HepG2 (cell line): ENCODE results near the gene MRPL38. TPM values are rescaled to one million over a fixed set of nuclear protein-coding genes. Genes with fewer than 3 reads are reported as not detected.

ENCODE experiments used
- ATAC-seq: fragments of 200-7000 bp; cut with Tn5 transposase; 3 replicates; pipeline ENCODE4 v1.9.1; 2020; ENCODE audit warnings: mild to moderate bottlenecking, moderate library complexity
- BruUV-seq: library from RNA; stranded (reverse); fragments of 400-500 nt; replicated peaks from 2 replicates; lab custom pipeline; 2021; lab: Mats Ljungman, UMichigan
- CTCF ChIA-PET: fragments of 300-600 bp; formaldehyde crosslinking; extraction: SDS; loops from one replicate; lab custom pipeline; 2021; ENCODE audit warnings: low total read pairs, inconsistent platforms, low intra/inter-chr PET ratio; lab: Yijun Ruan, JAX
- POLR2A ChIA-PET: fragments of 350-600 bp; sonication (Branson Sonifier 250); formaldehyde crosslinking; loops from one replicate; lab custom pipeline; 2020; ENCODE audit warnings: antibody characterized with exemption, inconsistent platforms; lab: Yijun Ruan, JAX
- DNase-seq: peaks from one replicate; pipeline ENCODE4 v3.0.0-alpha.2; 2015; ENCODE audit warnings: low spot score
- FAIRE-seq: peaks from 3 replicates; lab custom pipeline; 2011; peaks lifted over from hg19 to GRCh38; lab: Jason Lieb, UNC
- H2AFZ ChIP-seq: one replicate; pipeline ENCODE4 v1.6.1; 2011; ENCODE audit warnings: low read length, inconsistent platforms
- H3K27ac ChIP-seq: fragments of 300-600 bp; 3 replicates; pipeline ENCODE4 v1.8.0; 2011; ENCODE audit warnings: mixed run types, mild to moderate bottlenecking, mixed read lengths, low read length, inconsistent platforms; ENCODE audit not compliant: insufficient read depth; ENCODE audit errors: extremely low read length
- H3K27me3 ChIP-seq, 2 experiments: fragments of 200-600 bp in 1 of 2; 2 replicates in 1 of 2; 3 replicates in 1 of 2; pipeline versions ENCODE4 v1.6.0 to v1.8.0; 2011; ENCODE audit warnings: low read length in 2 of 2, mild to moderate bottlenecking in 2 of 2, moderate library complexity in 2 of 2, inconsistent platforms in 1 of 2; ENCODE audit not compliant: insufficient read depth in 2 of 2, control insufficient read depth in 1 of 2
- H3K36me3 ChIP-seq, 2 experiments: fragments of 200-600 bp in 1 of 2; replicated peaks in 1 of 2; 2 replicates in 1 of 2; 3 replicates in 1 of 2; pipeline versions ENCODE4 v1.5.1 to v1.8.0; 2011; ENCODE audit warnings: low read length in 2 of 2, inconsistent platforms in 1 of 2; ENCODE audit not compliant: insufficient read depth in 2 of 2, control insufficient read depth in 1 of 2
- H3K4me1 ChIP-seq: 2 replicates; pipeline ENCODE4 v1.5.1; 2012; ENCODE audit warnings: low read length, inconsistent platforms; ENCODE audit not compliant: insufficient read depth
- H3K4me2 ChIP-seq: 2 replicates; pipeline ENCODE4 v1.6.0; 2011; ENCODE audit warnings: low read depth, low read length, inconsistent platforms
- H3K4me3 ChIP-seq, 3 experiments: fragments of 200-600 bp in 1 of 3; sonication (generic), shearing (Covaris generic) in 1 of 3; replicated peaks in 1 of 3; 2 replicates each; pipeline ENCODE4 v1.5.1; 2011 to 2016; ENCODE audit warnings: low read length in 3 of 3, inconsistent platforms in 2 of 3, low read depth in 2 of 3, mild to moderate bottlenecking in 2 of 3, control low read depth in 1 of 3, mixed read lengths in 1 of 3; ENCODE audit not compliant: insufficient read depth in 1 of 3
- H3K79me2 ChIP-seq: one replicate; pipeline ENCODE4 v1.6.1; 2011; ENCODE audit warnings: low read length, inconsistent platforms; ENCODE audit not compliant: insufficient read depth
- H3K9ac ChIP-seq: 2 replicates; pipeline ENCODE4 v1.6.0; 2011; ENCODE audit warnings: mild to moderate bottlenecking, low read depth, low read length, inconsistent platforms; ENCODE audit not compliant: insufficient read depth
- H3K9me3 ChIP-seq: 2 replicates; pipeline ENCODE4 v1.5.1; 2012; ENCODE audit warnings: mild to moderate bottlenecking, low read length
- H4K20me1 ChIP-seq: 2 replicates; pipeline ENCODE4 v1.6.0; 2011; ENCODE audit warnings: inconsistent platforms, mild to moderate bottlenecking, low read length, moderate library complexity; ENCODE audit not compliant: insufficient read depth
- ATF2 ChIP-seq: sonication (generic); formaldehyde crosslinking; IDR thresholded peaks from 2 replicates; pipeline ENCODE4 v1.4.0; 2020; ENCODE audit warnings: missing genetic modification reagents
- CHCHD3 ChIP-seq: sonication (generic); formaldehyde crosslinking; IDR thresholded peaks from 2 replicates; pipeline ENCODE4 v1.8.0; 2022; ENCODE audit warnings: mild to moderate bottlenecking, missing genetic modification reagents, moderate library complexity
- KAT8 ChIP-seq: IDR thresholded peaks from 2 replicates; pipeline ENCODE4 v1.6.1; 2016; ENCODE audit warnings: missing genetic modification reagents, missing compliant biosample characterization
- KMT2B ChIP-seq: IDR thresholded peaks from 2 replicates; pipeline ENCODE4 v1.6.1; 2016; ENCODE audit warnings: missing genetic modification reagents, missing compliant biosample characterization
- MED8 ChIP-seq: sonication (generic); formaldehyde crosslinking; IDR thresholded peaks from 2 replicates; pipeline ENCODE4 v1.8.1; 2023; ENCODE audit warnings: mild to moderate bottlenecking, missing genetic modification reagents; ENCODE audit not compliant: insufficient replicate concordance
- PLRG1 ChIP-seq: fragments of 450-650 bp; conservative IDR thresholded peaks from 2 replicates; pipeline ENCODE4 v1.6.1; 2016
- STAG1 ChIP-seq: sonication (generic); formaldehyde crosslinking; IDR thresholded peaks from 2 replicates; pipeline ENCODE4 v1.4.0; 2020; ENCODE audit warnings: missing genetic modification reagents
- ZFY ChIP-seq: sonication (generic); formaldehyde crosslinking; IDR thresholded peaks from 2 replicates; pipeline ENCODE4 v1.4.0; 2020; ENCODE audit warnings: missing genetic modification reagents
- ZNF460 ChIP-seq: sonication (generic); formaldehyde crosslinking; IDR thresholded peaks from 2 replicates; pipeline ENCODE4 v1.5.1; 2020; ENCODE audit warnings: missing genetic modification reagents, mild to moderate bottlenecking, borderline replicate concordance
- ZNF841 ChIP-seq: sonication (generic); formaldehyde crosslinking; IDR thresholded peaks from 2 replicates; pipeline ENCODE4 v1.8.1; 2023; ENCODE audit warnings: missing genetic modification reagents, borderline replicate concordance
- ZSCAN21 ChIP-seq: sonication (generic); formaldehyde crosslinking; IDR thresholded peaks from 2 replicates; pipeline ENCODE4 v1.8.0; 2022; ENCODE audit warnings: mild to moderate bottlenecking, missing genetic modification reagents, moderate library complexity, borderline replicate concordance
- WGBS: methylation state at CpG from one replicate; pipeline ENCODE4 v1.1.6; 2017; ENCODE audit warnings: low lambda C conversion rate; 5-methylcytosine and 5-hydroxymethylcytosine counted together
- in situ Hi-C: cut with HindIII; loops from 2 replicates; pipeline ENCODE4 v1.10.0; 2017; ENCODE audit warnings: low pct_unique_long_range_greater_than_20kb; ENCODE audit not compliant: extremely low pct_ligation_motif_present
- intact Hi-C: fragments of 100-400 bp; cut with micrococcal nuclease; formaldehyde crosslinking; loops from one replicate; pipeline ENCODE4 v1.10.0; 2022; ENCODE audit not compliant: unreplicated experiment
- polyA plus RNA-seq, 8 experiments: library from polyadenylated mRNA; depleted of rRNA in 3 of 8; stranded (reverse) in 7 of 8; unstranded in 1 of 8; fragments of >200 nt; fragmentation: Illumina TruSeq in 4 of 8; extraction: Trizol in 4 of 8; gene quantifications; 2 replicates each; pipeline versions ENCODE4 v1.2.1 to v1.2.3, GENCODE V29; 2011 to 2016; ENCODE audit warnings: low read depth in 4 of 8, missing spikeins in 1 of 8, mixed read lengths in 1 of 8; ENCODE audit not compliant: insufficient read depth in 1 of 8
- total RNA-seq, 5 experiments: library from RNA; depleted of rRNA; stranded (reverse); fragments of >200 nt; fragmentation: Illumina TruSeq; extraction: Trizol; gene quantifications; 2 replicates each; pipeline ENCODE4 v1.2.3, GENCODE V29; 2016; ENCODE audit warnings: low read depth in 1 of 5
- TF ChIP-seq, protein P1 (sequence below): IDR thresholded peaks from 2 replicates; pipeline ENCODE4 v1.6.1; 2016; ENCODE audit warnings: low read depth, missing genetic modification reagents, missing compliant biosample characterization
- TF ChIP-seq, protein P2 (sequence below): sonication (generic); formaldehyde crosslinking; IDR thresholded peaks from 2 replicates; pipeline ENCODE4 v1.4.0; 2020; ENCODE audit warnings: missing genetic modification reagents, low read depth, mild to moderate bottlenecking, borderline replicate concordance

The MRPL38 gene
- total and polyA plus RNA-seq, 2 of the 13 experiments (the other 11 are each of a cell fraction or from before 2014, with no cell fraction given) = 83.7 to 125 TPM

DNA sequence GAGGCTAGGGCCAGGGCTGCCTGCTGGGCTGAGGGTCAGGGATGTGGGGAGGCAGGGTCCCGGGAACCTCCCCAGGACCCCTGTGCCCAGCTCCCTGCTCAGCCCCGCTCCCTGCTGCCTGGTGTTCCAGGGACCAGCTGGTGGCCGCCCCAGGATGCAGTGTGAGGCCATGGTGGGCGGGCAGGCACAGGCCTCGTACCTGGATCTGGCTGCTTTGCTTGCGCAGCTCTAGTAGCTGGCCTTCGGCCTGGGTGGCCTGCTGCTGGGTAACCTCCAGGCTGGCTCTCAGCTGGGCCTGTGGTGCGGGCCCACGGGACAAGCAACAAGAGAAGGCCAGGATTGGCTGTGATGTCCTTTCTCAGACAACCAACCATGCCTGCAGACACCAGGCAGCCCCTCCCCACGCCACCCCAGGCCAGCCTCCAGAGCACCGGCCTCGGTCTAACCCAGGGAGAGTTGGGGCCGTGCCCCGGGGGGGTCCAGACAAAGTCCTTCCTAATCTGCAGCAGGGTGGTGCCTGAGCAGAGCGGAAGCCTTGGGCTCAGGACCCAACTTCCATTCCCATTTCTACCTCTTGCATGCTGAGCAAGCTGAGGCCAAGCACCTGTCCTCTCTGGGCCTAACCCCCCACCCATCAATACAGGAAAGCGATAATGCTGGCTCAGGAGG lies 12.0 kb downstream of the MRPL38 start:
- Histone ChIP-seq H3K4me2 (peak overlapping the region; percentile 91), H3K36me3 (peaks cover 0 to 1% of the 10 kb centered on the region in 2 experiments; a peak in 1 of 5 replicates), H3K4me3 (peak overlapping the region; percentile 26 to 83 (median 51); a peak in 5 of 6 replicates), H3K27me3 (no peaks in the 10 kb centered on the region), H2AFZ (no peak overlapping the region), H3K27ac (peak overlapping the region; percentile 64), H3K9ac (peak overlapping the region; percentile 71), H4K20me1 (no peaks in the 10 kb centered on the region), H3K9me3 (no peaks in the 10 kb centered on the region), H3K4me1 (peaks cover 61% of the 10 kb centered on the region), H3K79me2 (peaks cover 10% of the 10 kb centered on the region)
- intact Hi-C loops (loop anchor here (5.0 kb wide), 1 partner anchor 35 kb away; the partner anchor contains the start of gene WBP2), in situ Hi-C loops (no loop called here)
- peak; percentile 77 for DNase-seq
- ChIA-PET CTCF (interaction anchor here (1.5 kb wide), 1 partner anchor 16 kb away, joined by 4 read pairs; no protein-coding TSS in a partner anchor), POLR2A (interaction anchor here (0.6 to 12.9 kb wide), 16 partner anchors 8 to 492 kb away, joined by 3 to 423 read pairs (median 10); partner anchors contain the start of genes MRPL38, SPHK1, TRIM47 and UNC13D)
- peak; percentile 44 for FAIRE-seq
- ATAC-seq = peak; percentile 64
- BruUV-seq = no TSS peak
- 8% methylated on average over 9 of the region's 16 CpGs for WGBS
- TF ChIP-seq ZFY (CRISPR knock-in tag) = peak; percentile 97
- peak; percentile 59; the same call in 1 of the 2 replicates for TF ChIP-seq KAT8 (CRISPR knock-in tag)
- TF ChIP-seq ZSCAN21 = peak; percentile 51; the same call in 1 of the 2 replicates
- no peak for TF ChIP-seq PLRG1
- TF ChIP-seq ZNF841 (CRISPR knock-in tag) = no peak
- 0 out of 2 replicates have a peak, but pooled peaks have one; percentile 15 for TF ChIP-seq KMT2B (CRISPR knock-in tag)
- no peak for TF ChIP-seq CHCHD3 (CRISPR knock-in tag)
- TF ChIP-seq STAG1 (CRISPR knock-in tag) = 0 out of 2 replicates have a peak, but pooled peaks have one; percentile 12
- TF ChIP-seq, protein P1, sequence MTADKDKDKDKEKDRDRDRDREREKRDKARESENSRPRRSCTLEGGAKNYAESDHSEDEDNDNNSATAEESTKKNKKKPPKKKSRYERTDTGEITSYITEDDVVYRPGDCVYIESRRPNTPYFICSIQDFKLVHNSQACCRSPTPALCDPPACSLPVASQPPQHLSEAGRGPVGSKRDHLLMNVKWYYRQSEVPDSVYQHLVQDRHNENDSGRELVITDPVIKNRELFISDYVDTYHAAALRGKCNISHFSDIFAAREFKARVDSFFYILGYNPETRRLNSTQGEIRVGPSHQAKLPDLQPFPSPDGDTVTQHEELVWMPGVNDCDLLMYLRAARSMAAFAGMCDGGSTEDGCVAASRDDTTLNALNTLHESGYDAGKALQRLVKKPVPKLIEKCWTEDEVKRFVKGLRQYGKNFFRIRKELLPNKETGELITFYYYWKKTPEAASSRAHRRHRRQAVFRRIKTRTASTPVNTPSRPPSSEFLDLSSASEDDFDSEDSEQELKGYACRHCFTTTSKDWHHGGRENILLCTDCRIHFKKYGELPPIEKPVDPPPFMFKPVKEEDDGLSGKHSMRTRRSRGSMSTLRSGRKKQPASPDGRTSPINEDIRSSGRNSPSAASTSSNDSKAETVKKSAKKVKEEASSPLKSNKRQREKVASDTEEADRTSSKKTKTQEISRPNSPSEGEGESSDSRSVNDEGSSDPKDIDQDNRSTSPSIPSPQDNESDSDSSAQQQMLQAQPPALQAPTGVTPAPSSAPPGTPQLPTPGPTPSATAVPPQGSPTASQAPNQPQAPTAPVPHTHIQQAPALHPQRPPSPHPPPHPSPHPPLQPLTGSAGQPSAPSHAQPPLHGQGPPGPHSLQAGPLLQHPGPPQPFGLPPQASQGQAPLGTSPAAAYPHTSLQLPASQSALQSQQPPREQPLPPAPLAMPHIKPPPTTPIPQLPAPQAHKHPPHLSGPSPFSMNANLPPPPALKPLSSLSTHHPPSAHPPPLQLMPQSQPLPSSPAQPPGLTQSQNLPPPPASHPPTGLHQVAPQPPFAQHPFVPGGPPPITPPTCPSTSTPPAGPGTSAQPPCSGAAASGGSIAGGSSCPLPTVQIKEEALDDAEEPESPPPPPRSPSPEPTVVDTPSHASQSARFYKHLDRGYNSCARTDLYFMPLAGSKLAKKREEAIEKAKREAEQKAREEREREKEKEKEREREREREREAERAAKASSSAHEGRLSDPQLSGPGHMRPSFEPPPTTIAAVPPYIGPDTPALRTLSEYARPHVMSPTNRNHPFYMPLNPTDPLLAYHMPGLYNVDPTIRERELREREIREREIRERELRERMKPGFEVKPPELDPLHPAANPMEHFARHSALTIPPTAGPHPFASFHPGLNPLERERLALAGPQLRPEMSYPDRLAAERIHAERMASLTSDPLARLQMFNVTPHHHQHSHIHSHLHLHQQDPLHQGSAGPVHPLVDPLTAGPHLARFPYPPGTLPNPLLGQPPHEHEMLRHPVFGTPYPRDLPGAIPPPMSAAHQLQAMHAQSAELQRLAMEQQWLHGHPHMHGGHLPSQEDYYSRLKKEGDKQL (CRISPR knock-in tag) = no peak
- no peak for TF ChIP-seq ZNF460 (CRISPR knock-in tag)
- TF ChIP-seq MED8 (CRISPR knock-in tag) = no peak
- TF ChIP-seq, protein P2, sequence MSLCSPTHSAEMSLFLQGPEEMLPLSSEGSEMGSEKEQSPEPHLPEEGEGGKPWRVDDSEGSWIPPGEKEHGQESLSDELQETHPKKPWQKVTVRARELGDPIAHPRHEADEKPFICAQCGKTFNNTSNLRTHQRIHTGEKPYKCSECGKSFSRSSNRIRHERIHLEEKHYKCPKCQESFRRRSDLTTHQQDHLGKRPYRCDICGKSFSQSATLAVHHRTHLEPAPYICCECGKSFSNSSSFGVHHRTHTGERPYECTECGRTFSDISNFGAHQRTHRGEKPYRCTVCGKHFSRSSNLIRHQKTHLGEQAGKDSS = no peak
- TF ChIP-seq ATF2 (CRISPR knock-in tag) = 0 out of 2 replicates have a peak, but pooled peaks have one; percentile 39
